Astrocyte (in vitro differentiated cells and primary cell): ENCODE data around the gene SAMD4B. TPM values are rescaled to one million over a fixed set of nuclear protein-coding genes. Genes with fewer than 3 reads are reported as not detected.
A peak's percentile ranks its signal among the peaks of the same experiment; 100 is the strongest.

Experiments used
- DNase-seq: peaks from one replicate; pipeline ENCODE4 v3.0.0-alpha.2; 2010; ENCODE audit warnings: low read depth
- FAIRE-seq: peaks from 2 replicates; lab custom pipeline; 2011; peaks lifted over from hg19 to GRCh38; lab: Jason Lieb, UNC
- H2AFZ ChIP-seq: 2 replicates; pipeline ENCODE4 v1.6.0; 2012; ENCODE audit warnings: low read depth, low read length, inconsistent platforms
- H3K27ac ChIP-seq: 2 replicates; pipeline ENCODE4 v1.5.1; 2011; ENCODE audit warnings: low read depth, low read length, inconsistent platforms
- H3K27me3 ChIP-seq: 2 replicates; pipeline ENCODE4 v1.6.0; 2011; ENCODE audit warnings: low read length, inconsistent platforms; ENCODE audit not compliant: insufficient read depth
- H3K36me3 ChIP-seq: 2 replicates; pipeline ENCODE4 v1.5.1; 2011; ENCODE audit warnings: low read length, inconsistent platforms; ENCODE audit not compliant: insufficient read depth
- H3K4me1 ChIP-seq: 2 replicates; pipeline ENCODE4 v1.5.1; 2011; ENCODE audit warnings: low read length, inconsistent platforms; ENCODE audit not compliant: insufficient read depth
- H3K4me2 ChIP-seq: 2 replicates; pipeline ENCODE4 v1.6.0; 2012; ENCODE audit warnings: low read length, inconsistent platforms
- H3K4me3 ChIP-seq: 2 replicates; pipeline ENCODE4 v1.5.1; 2011; ENCODE audit warnings: low read depth, mild to moderate bottlenecking, low read length, inconsistent platforms; ENCODE audit not compliant: insufficient read depth
- H3K79me2 ChIP-seq: 2 replicates; pipeline ENCODE4 v1.6.0; 2012; ENCODE audit warnings: mild to moderate bottlenecking, low read length, inconsistent platforms; ENCODE audit not compliant: insufficient read depth
- H3K9ac ChIP-seq: 2 replicates; pipeline ENCODE4 v1.6.0; 2012; ENCODE audit warnings: mild to moderate bottlenecking, low read length, inconsistent platforms
- H3K9me3 ChIP-seq: 2 replicates; pipeline ENCODE4 v1.5.1; 2012; ENCODE audit warnings: low read depth, mild to moderate bottlenecking, low read length, inconsistent platforms; ENCODE audit not compliant: insufficient read depth
- H4K20me1 ChIP-seq: 2 replicates; pipeline ENCODE4 v1.6.0; 2012; ENCODE audit warnings: low read length, inconsistent platforms; ENCODE audit not compliant: insufficient read depth
- H3K27ac Mint-ChIP-seq: one replicate; pipeline ENCODE4 v1.8.0; 2021; ENCODE audit warnings: mild to moderate bottlenecking, mixed read lengths; ENCODE audit not compliant: unreplicated experiment
- H3K27me3 Mint-ChIP-seq: one replicate; pipeline ENCODE4 v1.8.0; 2021; ENCODE audit warnings: low read depth, mixed read lengths; ENCODE audit not compliant: unreplicated experiment
- H3K36me3 Mint-ChIP-seq: one replicate; pipeline ENCODE4 v1.8.0; 2021; ENCODE audit warnings: low read depth, mixed read lengths; ENCODE audit not compliant: unreplicated experiment
- H3K4me1 Mint-ChIP-seq: one replicate; pipeline ENCODE4 v1.8.0; 2021; ENCODE audit warnings: low read depth, mixed read lengths; ENCODE audit not compliant: unreplicated experiment
- H3K4me3 Mint-ChIP-seq: one replicate; pipeline ENCODE4 v1.8.0; 2021; ENCODE audit warnings: mild to moderate bottlenecking, moderate library complexity, mixed read lengths; ENCODE audit not compliant: unreplicated experiment
- H3K9me3 Mint-ChIP-seq: one replicate; pipeline ENCODE4 v1.8.0; 2021; ENCODE audit warnings: mild to moderate bottlenecking, mixed read lengths; ENCODE audit not compliant: unreplicated experiment
- EZH2 ChIP-seq: IDR thresholded peaks from 2 replicates; pipeline ENCODE4 v1.6.1; 2012; ENCODE audit warnings: mild to moderate bottlenecking, low read length, inconsistent platforms; ENCODE audit not compliant: insufficient read depth
- total RNA-seq: library from RNA; stranded (reverse); gene quantifications from 2 replicates; pipeline ENCODE4 v1.2.1, GENCODE V29; 2021
- TF ChIP-seq, protein P1 (sequence below): IDR thresholded peaks from 2 replicates; pipeline ENCODE4 v1.5.1; 2011; ENCODE audit warnings: low read depth, mild to moderate bottlenecking, inconsistent platforms, low read length, moderate library complexity; ENCODE audit not compliant: insufficient read depth

The SAMD4B gene
- total RNA-seq, 1 donor from 2014 or later, result 98.6 TPM

DNA sequence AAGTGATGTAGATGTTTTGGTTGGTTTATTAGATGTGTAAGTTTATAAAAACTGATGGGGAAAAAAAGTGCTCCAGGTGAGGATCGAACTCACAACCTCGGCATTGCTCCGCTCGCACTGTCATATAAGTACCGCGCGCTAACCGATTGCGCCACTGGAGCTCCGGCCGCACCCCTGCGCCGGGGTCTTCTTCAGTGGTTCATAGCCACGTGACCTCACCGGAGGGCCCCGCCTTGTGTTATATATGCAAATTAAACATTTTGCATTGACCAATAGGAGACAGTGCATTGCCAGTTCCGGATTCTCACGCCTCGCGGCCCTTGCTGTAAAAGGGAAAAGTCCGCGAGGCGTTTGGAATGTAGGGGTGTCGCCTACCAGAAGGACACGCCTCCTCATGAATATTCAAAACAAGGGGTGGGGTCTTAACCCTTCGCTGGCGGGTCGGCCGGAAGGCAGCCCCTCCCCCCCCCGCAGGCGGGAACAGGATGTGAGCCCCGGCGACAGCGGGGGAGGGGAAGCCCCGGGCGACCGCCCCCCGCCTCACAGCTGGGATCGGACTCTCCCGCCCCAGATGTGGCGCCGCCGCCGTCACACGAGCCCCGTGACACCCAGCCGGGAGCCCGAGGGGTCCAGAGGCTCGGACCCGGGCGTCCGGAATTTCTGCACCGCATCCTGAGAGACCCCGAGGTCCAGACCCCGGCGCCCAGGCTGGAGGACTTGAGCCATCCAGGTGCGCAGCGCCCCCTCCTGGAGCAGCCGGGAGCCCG, 70.1 kb downstream of the SAMD4B start, which contains the start of gene PLEKHG2:
Gene PLEKHG2 (plus strand): TSS at position 570 of the 767 bp plus-strand sequence. CDS start 1,418 bp downstream, outside the sequence.
- peak within 1 kb of the TSS; percentile 69 for H3K27ac Mint-ChIP-seq
- peaks cover 5% of the 10 kb centered on the region for H3K36me3 Mint-ChIP-seq
- H3K4me1 ChIP-seq, result peaks cover 51% of the 10 kb centered on the region
- H3K9ac ChIP-seq, result peak within 1 kb of the TSS; percentile 97
- peak within 1 kb of the TSS; percentile 90 for H3K4me3 Mint-ChIP-seq
- peaks cover 70% of the 10 kb centered on the region for H3K79me2 ChIP-seq
- DNase-seq (peak; percentile 98), FAIRE-seq (peak; percentile 81)
- peak within 1 kb of the TSS; percentile 83 for H3K4me3 ChIP-seq
- H4K20me1 ChIP-seq, result peaks cover 52% of the 10 kb centered on the region
- peak within 1 kb of the TSS; percentile 97 for H3K27ac ChIP-seq
- no peaks in the 10 kb centered on the region for H3K9me3 ChIP-seq
- no peaks in the 10 kb centered on the region for H3K9me3 Mint-ChIP-seq
- H3K27me3 Mint-ChIP-seq, result no peaks in the 10 kb centered on the region
- H3K36me3 ChIP-seq, result peaks cover 4% of the 10 kb centered on the region
- peak within 1 kb of the TSS; percentile 97 for H3K4me2 ChIP-seq
- TF ChIP-seq, protein P1, sequence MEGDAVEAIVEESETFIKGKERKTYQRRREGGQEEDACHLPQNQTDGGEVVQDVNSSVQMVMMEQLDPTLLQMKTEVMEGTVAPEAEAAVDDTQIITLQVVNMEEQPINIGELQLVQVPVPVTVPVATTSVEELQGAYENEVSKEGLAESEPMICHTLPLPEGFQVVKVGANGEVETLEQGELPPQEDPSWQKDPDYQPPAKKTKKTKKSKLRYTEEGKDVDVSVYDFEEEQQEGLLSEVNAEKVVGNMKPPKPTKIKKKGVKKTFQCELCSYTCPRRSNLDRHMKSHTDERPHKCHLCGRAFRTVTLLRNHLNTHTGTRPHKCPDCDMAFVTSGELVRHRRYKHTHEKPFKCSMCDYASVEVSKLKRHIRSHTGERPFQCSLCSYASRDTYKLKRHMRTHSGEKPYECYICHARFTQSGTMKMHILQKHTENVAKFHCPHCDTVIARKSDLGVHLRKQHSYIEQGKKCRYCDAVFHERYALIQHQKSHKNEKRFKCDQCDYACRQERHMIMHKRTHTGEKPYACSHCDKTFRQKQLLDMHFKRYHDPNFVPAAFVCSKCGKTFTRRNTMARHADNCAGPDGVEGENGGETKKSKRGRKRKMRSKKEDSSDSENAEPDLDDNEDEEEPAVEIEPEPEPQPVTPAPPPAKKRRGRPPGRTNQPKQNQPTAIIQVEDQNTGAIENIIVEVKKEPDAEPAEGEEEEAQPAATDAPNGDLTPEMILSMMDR, result peak; percentile 36
- TF ChIP-seq EZH2, result no peak
- H3K4me1 Mint-ChIP-seq, result peaks cover 32% of the 10 kb centered on the region
- peak within 1 kb of the TSS; percentile 27 for H2AFZ ChIP-seq
- no peaks in the 10 kb centered on the region for H3K27me3 ChIP-seq

DNA sequence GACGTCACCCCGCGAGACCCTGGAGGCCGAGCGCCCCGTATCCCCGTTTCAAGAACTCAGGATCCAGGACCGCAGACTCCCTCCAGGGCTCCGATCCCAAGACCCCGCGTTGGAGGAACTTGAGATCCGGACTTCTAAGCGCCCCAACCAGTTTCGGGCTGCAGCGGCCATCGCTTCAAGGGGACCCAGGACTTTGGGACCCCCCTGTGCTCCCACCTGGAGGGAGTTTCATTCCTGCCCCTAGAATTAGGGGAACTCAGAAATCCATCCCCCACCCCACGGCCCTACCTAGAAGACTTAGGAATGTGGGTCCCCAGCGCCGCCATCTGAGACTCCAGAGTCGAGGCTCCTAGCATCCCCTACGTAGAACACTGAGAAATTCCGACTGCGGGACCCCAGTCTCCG, 70.6 kb downstream of the SAMD4B start:
- Histone ChIP-seq H3K27me3 (no peaks in the 10 kb centered on the region), H3K36me3 (peaks cover 4% of the 10 kb centered on the region), H3K4me2 (peak overlapping the region; percentile 97), H3K79me2 (peaks cover 70% of the 10 kb centered on the region), H2AFZ (peak overlapping the region; percentile 27), H4K20me1 (peaks cover 52% of the 10 kb centered on the region), H3K27ac (peak overlapping the region; percentile 97), H3K9ac (peak overlapping the region; percentile 97), H3K4me1 (peaks cover 49% of the 10 kb centered on the region), H3K4me3 (peak overlapping the region; percentile 83), H3K9me3 (no peaks in the 10 kb centered on the region)
- FAIRE-seq (no peak), DNase-seq (no peak)
- Mint-ChIP-seq H3K27me3 (no peaks in the 10 kb centered on the region), H3K9me3 (no peaks in the 10 kb centered on the region), H3K4me1 (peaks cover 32% of the 10 kb centered on the region), H3K4me3 (peak overlapping the region; percentile 90), H3K36me3 (peaks cover 5% of the 10 kb centered on the region), H3K27ac (peak overlapping the region; percentile 69)
- TF ChIP-seq EZH2, result no peak
- TF ChIP-seq, protein P1, result no peak
